ENCODE data around the gene INO80E.

The INO80E gene

GRCh38 chr16:29982560-29983419 is 13.3 kb upstream of the INO80E start:
- ATAC-seq (replicated peaks): no peak
- no peak for DNase-seq
- no peak overlapping the region for H3K4me3 Mint-ChIP-seq
- peaks cover 45% of the 10 kb centered on the region for H3K36me3 Mint-ChIP-seq (ENCODE audit: insufficient read depth)
- peak overlapping the region in 1 of 2 donors; percentile 49 for H3K27ac Mint-ChIP-seq
- no peaks in the 10 kb centered on the region for H3K9me3 Mint-ChIP-seq
- H3K4me1 Mint-ChIP-seq (ENCODE audit: low read depth in 2 of 2): peaks cover 3% of the 10 kb centered on the region in 2 donors
- H3K27me3 Mint-ChIP-seq: no peaks in the 10 kb centered on the region

- Mint-ChIP-seq H3K4me3 (no peak overlapping the region), H3K4me1 (ENCODE audit: low read depth in 2 of 2) (peaks cover 0 to 3% of the 10 kb centered on the region in 2 donors), H3K36me3 (ENCODE audit: insufficient read depth) (peaks cover 48% of the 10 kb centered on the region), H3K27ac (peak overlapping the region; percentile 49 to 52), H3K9me3 (no peaks in the 10 kb centered on the region), H3K27me3 (no peaks in the 10 kb centered on the region)
- DNase-seq (no peak), ATAC-seq (replicated peaks) (no peak)
Observed at GRCh38 chr16:29983420-29984136, 12.5 kb upstream of the INO80E start.

- DNase-seq (no peak), ATAC-seq (replicated peaks) (no peak)
- Mint-ChIP-seq H3K4me3 (no peak overlapping the region), H3K27ac (peak overlapping the region; percentile 49 to 52), H3K9me3 (no peaks in the 10 kb centered on the region), H3K36me3 (ENCODE audit: insufficient read depth) (peaks cover 51% of the 10 kb centered on the region), H3K27me3 (no peaks in the 10 kb centered on the region), H3K4me1 (ENCODE audit: low read depth in 2 of 2) (peaks cover 0 to 5% of the 10 kb centered on the region in 2 donors)
Observed at GRCh38 chr16:29984137-29984763, 11.8 kb upstream of the INO80E start.

GRCh38 chr16:29984764-29985147 is 11.3 kb upstream of the INO80E start:
- Mint-ChIP-seq H3K4me1 (ENCODE audit: low read depth in 2 of 2) (peaks cover 0 to 5% of the 10 kb centered on the region in 2 donors), H3K27ac (no peak overlapping the region), H3K4me3 (no peak overlapping the region), H3K9me3 (no peaks in the 10 kb centered on the region), H3K27me3 (no peaks in the 10 kb centered on the region), H3K36me3 (ENCODE audit: insufficient read depth) (peaks cover 47% of the 10 kb centered on the region)
- DNase-seq (no peak), ATAC-seq (replicated peaks) (no peak)

GRCh38 chr16:29985271-29985811 is 10.7 kb upstream of the INO80E start:
- H3K36me3 Mint-ChIP-seq (ENCODE audit: insufficient read depth): peaks cover 42% of the 10 kb centered on the region

GRCh38 chr16:29986231-29986630 is 9.8 kb upstream of the INO80E start:
- Mint-ChIP-seq H3K36me3 (ENCODE audit: insufficient read depth) (peaks cover 40% of the 10 kb centered on the region), H3K27ac (no peak overlapping the region), H3K4me3 (no peak overlapping the region), H3K9me3 (no peaks in the 10 kb centered on the region), H3K4me1 (ENCODE audit: low read depth in 2 of 2) (peaks cover 0 to 3% of the 10 kb centered on the region in 2 donors), H3K27me3 (no peaks in the 10 kb centered on the region)
- DNase-seq (no peak), ATAC-seq (replicated peaks) (no peak)

More at GRCh38 chr16:29985271-29985811, 10.7 kb upstream of the INO80E start:
- no peaks in the 10 kb centered on the region for H3K9me3 Mint-ChIP-seq
- ATAC-seq (replicated peaks) (no peak), DNase-seq (no peak)
- peaks cover 0 to 3% of the 10 kb centered on the region in 2 donors for H3K4me1 Mint-ChIP-seq (ENCODE audit: low read depth in 2 of 2)
- peak overlapping the region in 1 of 2 donors; percentile 47 for H3K27ac Mint-ChIP-seq
- H3K27me3 Mint-ChIP-seq: no peaks in the 10 kb centered on the region
- H3K4me3 Mint-ChIP-seq: no peak overlapping the region

- ATAC-seq (replicated peaks) (no peak), DNase-seq (no peak)
- no peaks in the 10 kb centered on the region for H3K9me3 Mint-ChIP-seq
- H3K36me3 Mint-ChIP-seq (ENCODE audit: insufficient read depth): peaks cover 37% of the 10 kb centered on the region
- no peaks in the 10 kb centered on the region for H3K27me3 Mint-ChIP-seq
- peaks cover 0 to 3% of the 10 kb centered on the region in 2 donors for H3K4me1 Mint-ChIP-seq (ENCODE audit: low read depth in 2 of 2)
- H3K27ac Mint-ChIP-seq: no peak overlapping the region
- no peak overlapping the region for H3K4me3 Mint-ChIP-seq
Observed at GRCh38 chr16:29986931-29987330, 9.1 kb upstream of the INO80E start.

- H3K4me3 Mint-ChIP-seq: no peak overlapping the region
- peaks cover 0 to 3% of the 10 kb centered on the region in 2 donors for H3K4me1 Mint-ChIP-seq (ENCODE audit: low read depth in 2 of 2)
- H3K27me3 Mint-ChIP-seq: no peaks in the 10 kb centered on the region
- no peak for DNase-seq
- peak overlapping the region in 1 of 2 donors; percentile 84 for H3K27ac Mint-ChIP-seq
- H3K36me3 Mint-ChIP-seq (ENCODE audit: insufficient read depth): peaks cover 34% of the 10 kb centered on the region
- H3K9me3 Mint-ChIP-seq: no peaks in the 10 kb centered on the region
- ATAC-seq (replicated peaks): no peak
Observed at GRCh38 chr16:29987371-29988085, 8.5 kb upstream of the INO80E start.

- Mint-ChIP-seq H3K9me3 (no peaks in the 10 kb centered on the region), H3K36me3 (ENCODE audit: insufficient read depth) (peaks cover 34% of the 10 kb centered on the region), H3K27ac (peak overlapping the region in 1 of 2 donors; percentile 84), H3K4me3 (no peak overlapping the region), H3K4me1 (ENCODE audit: low read depth in 2 of 2) (peaks cover 0 to 3% of the 10 kb centered on the region in 2 donors), H3K27me3 (no peaks in the 10 kb centered on the region)
- ATAC-seq (replicated peaks) (no peak), DNase-seq (no peak)
Observed at GRCh38 chr16:29988346-29989075, 7.5 kb upstream of the INO80E start.

GRCh38 chr16:29989111-29989858 is 6.8 kb upstream of the INO80E start:
- Mint-ChIP-seq H3K4me1 (ENCODE audit: low read depth in 2 of 2) (peaks cover 1 to 4% of the 10 kb centered on the region in 2 donors), H3K9me3 (no peaks in the 10 kb centered on the region), H3K27ac (peak overlapping the region in 1 of 2 donors; percentile 84), H3K4me3 (no peak overlapping the region), H3K27me3 (no peaks in the 10 kb centered on the region), H3K36me3 (ENCODE audit: insufficient read depth) (peaks cover 36% of the 10 kb centered on the region)
- DNase-seq (no peak), ATAC-seq (replicated peaks) (no peak)

- H3K27me3 Mint-ChIP-seq: no peaks in the 10 kb centered on the region
- H3K27ac Mint-ChIP-seq: no peak overlapping the region
- H3K36me3 Mint-ChIP-seq (ENCODE audit: insufficient read depth): peaks cover 34% of the 10 kb centered on the region
Observed at GRCh38 chr16:29990034-29990433, 6.0 kb upstream of the INO80E start.

More at GRCh38 chr16:29990034-29990433, 6.0 kb upstream of the INO80E start:
- Mint-ChIP-seq H3K4me3 (no peak overlapping the region), H3K4me1 (ENCODE audit: low read depth in 2 of 2) (peaks cover 8 to 9% of the 10 kb centered on the region in 2 donors), H3K9me3 (no peaks in the 10 kb centered on the region)
- no peak for DNase-seq
- no peak for ATAC-seq (replicated peaks)

Data from effector memory CD8-positive, alpha-beta T cell (primary cell).